Activated gamma-delta T cell treated with Interleukin-2 at 50 U/mL for 16 hours (primary cell): Measurements from ENCODE around the gene UTP25.

Experiments used
- DNase-seq: peaks from one replicate; pipeline ENCODE4 v3.0.0-alpha.2; 2020

UTP25 gene

GRCh38 chr1:209805875-209806760 is 21.7 kb upstream of the UTP25 start, which contains the start of gene IRF6:
TSS of gene IRF6 (minus strand) at chr1:209806142. CDS start at chr1:209801413, 4,729 bp downstream.
- peak; percentile 75 for DNase-seq

- no peak for DNase-seq
Measured at GRCh38 chr1:209807509-209807908, 20.3 kb upstream of the UTP25 start.

- no peak for DNase-seq
Measured at GRCh38 chr1:209808059-209808581, 19.7 kb upstream of the UTP25 start.

GRCh38 chr1:209809611-209810010 is 18.2 kb upstream of the UTP25 start:
- no peak for DNase-seq

- no peak for DNase-seq
Measured at GRCh38 chr1:209810783-209811182, 17.0 kb upstream of the UTP25 start.

- no peak for DNase-seq
Measured at GRCh38 chr1:209813902-209814301, 13.9 kb upstream of the UTP25 start.

GRCh38 chr1:209815490-209815889 is 12.3 kb upstream of the UTP25 start:
- no peak for DNase-seq

- DNase-seq, result no peak
Measured at GRCh38 chr1:209815931-209816341, 11.8 kb upstream of the UTP25 start.

GRCh38 chr1:209816923-209817322 is 10.8 kb upstream of the UTP25 start:
- no peak for DNase-seq

GRCh38 chr1:209817691-209818090 is 10.1 kb upstream of the UTP25 start:
- no peak for DNase-seq

GRCh38 chr1:209819058-209819457 is 8.7 kb upstream of the UTP25 start:
- DNase-seq, result no peak

- DNase-seq, result no peak
Measured at GRCh38 chr1:209820986-209821385, 6.8 kb upstream of the UTP25 start.

- DNase-seq, result no peak
Measured at GRCh38 chr1:209822706-209823105, 5.1 kb upstream of the UTP25 start.

- peak; percentile 17 for DNase-seq
Measured at GRCh38 chr1:209823143-209824041, 4.4 kb upstream of the UTP25 start.

GRCh38 chr1:209825591-209826434 is 2.0 kb upstream of the UTP25 start:
- no peak for DNase-seq

GRCh38 chr1:209829716-209830115 is 1.9 kb downstream of the UTP25 start:
- no peak for DNase-seq

- no peak for DNase-seq
Measured at GRCh38 chr1:209830722-209831121, 3.0 kb downstream of the UTP25 start.

GRCh38 chr1:209831615-209832014 is 3.8 kb downstream of the UTP25 start:
- DNase-seq, result no peak

- no peak for DNase-seq
Measured at GRCh38 chr1:209835782-209836298, 8.1 kb downstream of the UTP25 start.

- no peak for DNase-seq
Measured at GRCh38 chr1:209837671-209838070, 9.9 kb downstream of the UTP25 start.

- no peak for DNase-seq
Measured at GRCh38 chr1:209838537-209838936, 10.8 kb downstream of the UTP25 start.

- DNase-seq, result no peak
Measured at GRCh38 chr1:209839875-209840546, 12.2 kb downstream of the UTP25 start.
